T-helper 1 cell (primary cell): Measurements from ENCODE around the gene CD180.
"Not testable (repeated sequence)": the region's sequence is repeated elsewhere in the genome, so short reads cannot be mapped to it uniquely, and the experiment has no call there.

Experiments used
- DNase-seq, 5 donors: peaks; one replicate each; pipeline ENCODE4 v3.0.0-alpha.2; 2012 to 2020

Gene CD180

DNA sequence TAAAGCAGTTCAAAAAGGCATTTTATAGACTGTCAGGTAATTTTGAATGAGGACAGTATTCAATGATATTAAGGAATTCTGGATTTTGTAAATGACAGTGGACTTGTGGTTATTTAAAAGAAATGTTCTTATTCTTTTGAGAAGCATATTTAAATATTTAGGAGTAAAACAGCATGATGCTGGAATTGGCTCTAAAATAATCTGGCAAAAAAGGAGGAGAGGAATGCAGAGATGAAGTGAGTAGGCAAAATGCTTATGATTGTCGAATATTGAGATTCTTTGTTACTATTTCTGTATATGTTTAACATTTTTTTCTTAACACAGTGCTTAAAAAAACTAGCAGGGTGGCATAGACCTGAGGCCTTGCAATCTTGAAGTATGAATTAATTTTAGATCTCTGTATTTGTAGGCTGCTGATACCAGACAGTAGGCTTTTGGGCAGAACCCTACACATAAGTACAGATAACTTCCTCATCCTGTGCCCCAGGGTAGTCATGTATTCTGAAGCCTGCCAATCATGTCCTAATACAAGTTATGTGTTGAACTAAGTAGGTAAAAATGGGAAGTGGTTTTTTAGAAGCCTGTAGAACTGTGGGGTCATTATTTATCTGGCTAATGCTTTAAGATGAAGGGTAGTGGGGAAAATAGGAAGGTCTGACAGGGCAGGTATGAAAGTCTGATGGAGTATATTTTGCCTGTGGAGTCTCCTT is 9.4 kb downstream of the CD180 start:
- DNase-seq: no peak

DNA sequence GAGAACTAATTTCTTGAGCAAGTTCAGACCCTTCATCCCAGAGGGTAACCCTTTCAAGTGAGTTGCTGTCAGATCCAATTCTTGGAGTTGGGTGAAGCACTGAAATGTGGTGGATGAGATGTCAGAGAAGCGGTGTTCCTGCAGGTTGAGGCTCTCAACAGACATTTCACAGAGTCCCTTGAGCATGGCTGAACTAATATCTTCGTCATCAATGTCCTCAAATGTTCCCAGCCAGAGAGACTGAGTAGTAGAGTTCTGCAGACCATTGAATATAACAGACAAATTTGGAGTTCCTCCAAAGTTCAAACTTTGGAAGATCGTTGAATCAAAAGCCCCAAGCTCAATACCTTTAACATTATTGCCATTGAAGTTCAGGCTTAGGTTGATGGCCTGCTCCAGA is 12.7 kb downstream of the CD180 start:
- DNase-seq: no peak

DNA sequence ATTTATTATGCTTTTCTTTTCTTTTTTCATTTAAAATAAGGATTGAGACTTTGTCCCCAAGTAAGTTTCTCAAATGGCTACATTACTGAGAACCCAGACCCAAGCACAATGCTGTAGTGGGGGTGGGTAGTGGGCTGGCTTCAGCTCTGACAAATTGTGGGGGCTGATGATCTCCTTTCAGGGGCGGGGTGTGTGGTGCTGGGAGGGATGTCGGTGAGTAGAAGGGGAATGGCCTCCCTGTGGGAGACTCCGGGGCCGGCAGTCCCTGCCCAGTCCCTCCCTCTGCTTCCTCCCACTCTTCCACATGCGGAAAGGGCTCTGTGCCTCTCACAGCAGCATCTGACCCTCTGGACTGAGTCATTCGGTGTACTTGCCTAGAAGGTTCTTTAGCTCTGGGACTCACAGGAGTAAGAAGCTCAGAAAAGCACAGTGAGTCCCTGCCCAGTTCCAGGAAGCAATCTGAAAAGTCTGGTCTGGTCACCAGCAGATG is 14.3 kb downstream of the CD180 start:
- no peak for DNase-seq

DNA sequence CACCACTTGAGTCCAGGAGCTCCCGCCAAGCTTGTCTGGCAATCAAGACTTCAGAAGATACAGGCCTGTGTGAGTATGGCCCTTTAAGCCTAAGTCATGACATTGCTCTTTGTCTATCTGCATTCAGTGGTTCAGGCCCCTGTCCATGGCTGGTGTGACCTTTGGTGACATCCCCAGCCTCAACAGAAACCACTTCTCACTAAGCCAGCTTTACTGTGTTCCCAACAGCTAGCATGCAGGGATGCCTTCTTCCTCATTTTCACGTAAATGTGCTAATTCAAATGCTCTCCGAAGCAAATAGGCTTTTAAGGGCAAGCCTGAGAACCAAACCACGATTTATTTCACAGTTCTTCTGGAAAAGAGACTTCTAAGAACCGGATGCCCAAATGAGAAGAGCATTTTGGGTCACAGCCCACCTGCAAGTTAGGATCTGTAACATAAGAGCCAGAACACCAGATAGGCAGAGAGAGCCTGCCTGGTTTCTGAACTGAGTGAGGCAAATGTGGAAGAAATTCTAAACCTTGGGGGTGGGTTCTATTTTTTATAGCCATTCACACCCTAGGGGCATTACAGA is 14.9 kb downstream of the CD180 start:
- peak in 1 of 5 donors; percentile 74 for DNase-seq

DNA sequence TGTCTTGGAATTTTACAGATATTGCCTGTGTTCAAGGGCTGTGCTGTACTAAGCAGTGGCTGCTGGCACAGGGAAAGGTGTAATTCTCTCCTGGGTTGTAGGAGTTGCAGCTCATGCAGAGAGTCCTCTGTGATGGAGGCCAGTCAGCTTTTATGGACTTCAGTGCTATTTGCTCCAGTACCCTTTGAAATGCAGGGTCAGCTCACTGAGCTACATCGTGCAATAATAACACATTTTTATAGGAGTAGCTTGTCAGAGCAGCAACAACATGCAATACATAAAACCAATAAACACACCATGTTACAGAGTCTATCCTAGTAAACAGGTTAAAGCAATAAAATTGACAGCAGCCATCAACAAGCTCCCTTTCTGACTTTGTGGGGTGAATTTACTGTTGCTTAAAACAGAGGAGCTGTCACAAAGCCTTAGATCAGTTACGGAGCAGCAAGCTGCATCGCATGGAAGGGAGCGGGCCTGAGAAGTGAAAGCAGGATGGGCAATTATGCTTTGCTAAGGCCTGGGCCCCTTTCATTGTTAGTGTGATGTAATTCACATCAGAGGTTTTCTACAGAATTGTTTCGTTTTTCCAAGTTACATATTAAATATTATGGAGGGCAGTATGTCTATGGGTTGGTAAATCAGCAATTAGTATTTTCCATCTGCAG is 16.8 kb downstream of the CD180 start:
- DNase-seq: no peak

DNA sequence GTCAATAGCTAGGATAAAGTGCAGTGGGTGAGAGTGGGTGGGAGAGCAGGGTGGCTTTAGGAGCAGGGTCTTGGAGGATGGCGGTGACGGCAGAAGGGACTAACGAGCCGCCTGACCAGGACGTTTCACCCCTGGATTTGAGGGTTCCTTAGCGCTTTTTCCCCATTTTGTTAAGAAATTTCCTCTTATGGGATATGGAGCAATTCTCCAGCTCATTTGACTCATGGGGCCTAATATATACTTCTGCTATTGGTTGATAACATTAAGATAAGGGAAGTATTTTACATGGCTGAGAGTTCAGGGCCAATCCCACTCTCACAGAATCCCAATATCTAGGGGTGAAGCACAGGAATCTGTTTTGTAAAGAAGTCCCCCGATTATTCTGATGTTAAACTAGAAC is 17.6 kb downstream of the CD180 start:
- no peak for DNase-seq

DNA sequence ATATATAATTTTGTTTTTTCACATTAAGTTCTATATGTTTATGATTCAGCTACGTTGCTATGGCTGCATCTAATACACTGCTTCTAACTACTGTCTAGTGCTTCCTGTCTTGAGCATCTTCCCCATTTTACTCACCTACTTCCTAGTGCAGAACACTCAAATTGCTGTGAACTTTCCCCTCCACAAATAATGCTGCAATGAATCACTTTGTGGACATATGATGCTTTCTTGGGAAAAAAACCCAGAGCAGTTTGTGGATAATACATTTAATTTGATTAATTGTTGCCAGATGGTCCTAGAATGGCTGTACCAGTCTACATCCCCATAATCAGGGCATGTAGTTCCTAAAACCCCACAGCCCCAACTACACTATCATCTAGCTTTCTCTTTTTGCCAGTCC is 18.5 kb downstream of the CD180 start:
- DNase-seq: no peak

DNA sequence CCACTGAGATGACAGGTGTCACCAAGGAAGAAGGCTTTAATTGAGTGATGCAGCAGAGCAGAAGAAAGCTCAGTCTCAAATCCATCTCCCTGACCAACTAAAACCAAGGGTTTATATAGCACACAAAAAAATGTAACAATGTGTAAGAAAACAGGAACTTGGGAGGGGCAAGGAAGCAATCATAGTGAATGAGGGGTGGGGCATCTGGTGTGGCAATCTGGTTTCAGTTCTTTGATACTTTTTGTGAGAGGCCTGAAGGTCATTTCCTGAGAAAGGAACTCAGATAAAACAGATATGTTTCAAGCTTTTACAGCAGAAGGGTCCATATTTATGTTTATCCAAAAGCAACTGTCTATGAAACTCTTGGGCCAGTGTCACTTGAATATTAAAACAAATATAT is 19.7 kb downstream of the CD180 start:
- DNase-seq: peak in 1 of 5 donors; percentile 28

DNA sequence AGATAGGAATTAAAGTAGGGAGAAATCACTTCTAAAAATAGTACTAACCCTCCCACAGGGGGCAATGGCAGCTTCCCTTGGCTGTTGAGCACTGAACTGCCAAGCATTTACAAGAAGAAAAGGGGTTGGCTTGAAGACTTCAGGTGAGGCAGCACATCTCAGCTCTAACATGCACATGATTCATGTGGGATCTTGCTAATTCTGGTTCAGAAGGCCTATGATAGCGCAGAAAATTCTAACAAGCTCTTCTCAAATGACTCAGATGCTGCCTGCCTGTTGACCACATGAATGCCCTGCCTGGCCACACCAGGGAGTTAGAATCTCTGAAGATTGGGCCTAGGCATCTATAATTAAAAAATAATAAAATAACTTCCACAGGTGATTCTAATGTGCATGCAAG is 22.6 kb downstream of the CD180 start:
- peak in 1 of 5 donors; percentile 13 for DNase-seq

DNA sequence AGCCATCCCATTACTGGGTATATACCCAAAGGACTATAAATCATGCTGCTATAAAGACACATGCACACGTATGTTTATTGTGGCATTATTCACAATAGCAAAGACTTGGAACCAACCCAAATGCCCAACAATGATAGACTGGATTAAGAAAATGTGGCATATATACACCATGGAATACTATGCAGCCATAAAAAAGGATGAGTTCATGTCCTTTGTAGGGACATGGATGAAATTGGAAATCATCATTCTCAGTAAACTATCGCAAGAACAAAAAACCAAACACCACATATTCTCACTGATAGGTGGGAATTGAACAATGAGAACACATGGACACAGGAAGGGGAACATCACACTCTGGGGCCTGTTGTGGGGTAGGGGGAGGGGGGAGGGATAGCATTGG is 23.2 kb downstream of the CD180 start:
- DNase-seq: not testable (repeated sequence)

DNA sequence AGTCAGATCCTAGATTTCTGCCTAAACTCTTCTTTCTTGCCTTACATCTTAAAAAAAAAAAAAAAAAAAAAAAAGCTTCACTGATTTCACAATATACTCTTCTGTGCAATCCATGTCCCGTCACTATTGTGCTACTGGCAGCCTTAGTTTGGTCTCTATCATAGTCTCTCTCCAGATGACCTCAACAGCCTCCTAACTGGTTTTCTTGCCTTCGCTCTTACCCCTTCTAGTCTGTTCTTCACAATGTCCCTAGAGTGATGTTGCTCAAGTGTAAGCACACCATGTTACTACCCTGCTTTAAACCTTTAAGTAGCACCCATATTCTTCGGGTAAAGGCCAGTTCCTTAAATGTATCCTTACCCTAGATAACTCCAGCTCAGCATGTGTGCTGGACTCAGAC is 25.8 kb downstream of the CD180 start:
- no peak for DNase-seq

DNA sequence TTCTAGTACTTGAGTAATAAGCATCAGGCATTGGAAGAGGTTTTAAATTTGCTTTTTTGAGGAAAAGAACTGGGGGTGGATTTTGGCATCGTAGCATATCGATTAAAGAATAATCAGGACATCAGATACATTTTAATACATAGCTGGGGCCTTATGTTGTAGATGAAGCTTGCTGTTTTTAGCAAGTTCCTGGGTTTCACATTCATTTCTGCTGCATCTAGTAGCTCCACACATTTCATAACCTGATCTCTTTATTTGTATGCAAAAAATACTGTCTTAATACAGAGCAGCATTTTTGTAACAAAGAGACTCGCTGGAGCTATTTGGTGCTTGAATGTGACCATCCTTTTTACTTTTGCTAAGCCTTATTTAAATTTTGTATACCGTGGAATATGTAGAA is 28.5 kb downstream of the CD180 start:
- peak in 1 of 5 donors; percentile 21 for DNase-seq

DNA sequence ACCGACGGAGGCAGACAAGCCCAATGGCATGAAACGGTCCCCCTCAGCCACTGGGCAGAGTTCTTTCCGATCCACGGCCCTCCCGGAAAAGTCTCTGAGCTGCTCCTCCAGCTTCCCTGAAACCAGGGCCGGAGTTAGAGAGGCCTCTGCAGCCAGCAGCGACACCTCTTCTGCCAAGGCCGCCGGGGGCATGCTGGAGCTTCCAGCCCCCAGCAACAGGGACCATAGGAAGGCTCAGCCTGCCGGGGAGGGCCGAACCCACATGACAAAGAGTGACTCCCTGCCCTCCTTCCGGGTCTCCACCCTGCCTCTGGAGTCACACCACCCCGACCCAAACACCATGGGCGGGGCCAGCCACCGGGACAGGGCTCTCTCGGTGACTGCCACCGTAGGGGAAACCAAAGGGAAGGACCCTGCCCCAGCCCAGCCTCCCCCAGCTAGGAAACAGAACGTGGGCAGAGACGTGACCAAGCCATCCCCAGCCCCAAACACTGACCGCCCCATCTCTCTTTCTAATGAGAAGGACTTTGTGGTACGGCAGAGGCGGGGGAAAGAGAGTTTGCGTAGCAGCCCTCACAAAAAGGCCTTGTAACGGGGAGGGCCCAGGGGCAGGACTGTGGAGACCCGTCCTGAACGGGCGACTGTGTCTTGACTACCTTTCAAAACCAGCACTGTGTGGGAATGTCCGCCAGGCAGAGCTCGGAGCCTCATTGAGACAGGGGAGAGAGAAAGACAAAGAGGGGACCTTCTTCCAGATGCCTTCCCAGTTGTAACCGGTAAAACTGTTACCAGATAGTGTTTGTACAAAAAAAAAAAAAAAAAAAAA is 29.9 kb downstream of the CD180 start:
- peak; percentile 50 to 90 (median 54) for DNase-seq

DNA sequence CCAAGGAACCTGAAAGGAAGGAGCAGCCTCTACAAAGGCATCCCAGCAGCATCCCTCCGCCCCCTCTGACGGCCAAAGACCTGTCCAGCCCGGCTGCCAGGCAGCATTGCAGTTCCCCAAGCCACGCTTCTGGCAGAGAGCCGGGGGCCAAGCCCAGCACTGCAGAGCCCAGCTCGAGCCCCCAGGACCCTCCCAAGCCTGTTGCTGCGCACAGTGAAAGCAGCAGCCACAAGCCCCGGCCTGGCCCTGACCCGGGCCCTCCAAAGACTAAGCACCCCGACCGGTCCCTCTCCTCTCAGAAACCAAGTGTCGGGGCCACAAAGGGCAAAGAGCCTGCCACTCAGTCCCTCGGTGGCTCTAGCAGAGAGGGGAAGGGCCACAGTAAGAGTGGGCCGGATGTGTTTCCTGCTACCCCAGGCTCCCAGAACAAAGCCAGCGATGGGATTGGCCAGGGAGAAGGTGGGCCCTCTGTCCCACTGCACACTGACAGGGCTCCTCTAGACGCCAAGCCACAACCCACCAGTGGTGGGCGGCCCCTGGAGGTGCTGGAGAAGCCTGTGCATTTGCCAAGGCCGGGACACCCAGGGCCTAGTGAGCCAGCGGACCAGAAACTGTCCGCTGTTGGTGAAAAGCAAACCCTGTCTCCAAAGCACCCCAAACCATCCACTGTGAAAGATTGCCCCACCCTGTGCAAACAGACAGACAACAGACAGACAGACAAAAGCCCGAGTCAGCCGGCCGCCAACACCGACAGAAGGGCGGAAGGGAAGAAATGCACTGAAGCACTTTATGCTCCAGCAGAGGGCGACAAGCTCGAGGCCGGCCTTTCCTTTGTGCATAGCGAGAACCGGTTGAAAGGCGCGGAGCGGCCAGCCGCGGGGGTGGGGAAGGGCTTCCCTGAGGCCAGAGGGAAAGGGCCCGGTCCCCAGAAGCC is 30.8 kb downstream of the CD180 start:
- peak; percentile 62 to 91 (median 66) for DNase-seq

DNA sequence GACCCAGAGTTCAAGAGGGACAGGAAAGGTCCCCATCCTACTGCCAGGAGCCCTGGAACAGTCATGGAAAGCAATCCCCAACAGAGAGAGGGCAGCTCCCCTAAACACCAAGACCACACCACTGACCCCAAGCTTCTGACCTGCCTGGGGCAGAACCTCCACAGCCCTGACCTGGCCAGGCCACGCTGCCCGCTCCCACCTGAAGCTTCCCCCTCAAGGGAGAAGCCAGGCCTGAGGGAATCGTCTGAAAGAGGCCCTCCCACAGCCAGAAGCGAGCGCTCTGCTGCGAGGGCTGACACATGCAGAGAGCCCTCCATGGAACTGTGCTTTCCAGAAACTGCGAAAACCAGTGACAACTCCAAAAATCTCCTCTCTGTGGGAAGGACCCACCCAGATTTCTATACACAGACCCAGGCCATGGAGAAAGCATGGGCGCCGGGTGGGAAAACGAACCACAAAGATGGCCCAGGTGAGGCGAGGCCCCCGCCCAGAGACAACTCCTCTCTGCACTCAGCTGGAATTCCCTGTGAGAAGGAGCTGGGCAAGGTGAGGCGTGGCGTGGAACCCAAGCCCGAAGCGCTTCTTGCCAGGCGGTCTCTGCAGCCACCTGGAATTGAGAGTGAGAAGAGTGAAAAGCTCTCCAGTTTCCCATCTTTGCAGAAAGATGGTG is 31.6 kb downstream of the CD180 start:
- DNase-seq: no peak

DNA sequence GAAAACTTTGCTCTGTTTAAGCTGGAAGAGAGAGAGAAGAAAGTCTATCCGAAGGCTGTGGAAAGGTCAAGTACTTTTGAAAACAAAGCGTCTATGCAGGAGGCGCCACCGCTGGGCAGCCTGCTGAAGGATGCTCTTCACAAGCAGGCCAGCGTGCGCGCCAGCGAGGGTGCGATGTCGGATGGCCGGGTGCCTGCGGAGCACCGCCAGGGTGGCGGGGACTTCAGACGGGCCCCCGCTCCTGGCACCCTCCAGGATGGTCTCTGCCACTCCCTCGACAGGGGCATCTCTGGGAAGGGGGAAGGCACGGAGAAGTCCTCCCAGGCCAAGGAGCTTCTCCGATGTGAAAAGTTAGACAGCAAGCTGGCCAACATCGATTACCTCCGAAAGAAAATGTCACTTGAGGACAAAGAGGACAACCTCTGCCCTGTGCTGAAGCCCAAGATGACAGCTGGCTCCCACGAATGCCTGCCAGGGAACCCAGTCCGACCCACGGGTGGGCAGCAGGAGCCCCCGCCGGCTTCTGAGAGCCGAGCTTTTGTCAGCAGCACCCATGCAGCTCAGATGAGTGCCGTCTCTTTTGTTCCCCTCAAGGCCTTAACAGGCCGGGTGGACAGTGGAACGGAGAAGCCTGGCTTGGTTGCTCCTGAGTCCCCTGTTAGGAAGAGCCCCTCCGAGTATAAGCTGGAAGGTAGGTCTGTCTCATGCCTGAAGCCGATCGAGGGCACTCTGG is 32.6 kb downstream of the CD180 start:
- no peak for DNase-seq

DNA sequence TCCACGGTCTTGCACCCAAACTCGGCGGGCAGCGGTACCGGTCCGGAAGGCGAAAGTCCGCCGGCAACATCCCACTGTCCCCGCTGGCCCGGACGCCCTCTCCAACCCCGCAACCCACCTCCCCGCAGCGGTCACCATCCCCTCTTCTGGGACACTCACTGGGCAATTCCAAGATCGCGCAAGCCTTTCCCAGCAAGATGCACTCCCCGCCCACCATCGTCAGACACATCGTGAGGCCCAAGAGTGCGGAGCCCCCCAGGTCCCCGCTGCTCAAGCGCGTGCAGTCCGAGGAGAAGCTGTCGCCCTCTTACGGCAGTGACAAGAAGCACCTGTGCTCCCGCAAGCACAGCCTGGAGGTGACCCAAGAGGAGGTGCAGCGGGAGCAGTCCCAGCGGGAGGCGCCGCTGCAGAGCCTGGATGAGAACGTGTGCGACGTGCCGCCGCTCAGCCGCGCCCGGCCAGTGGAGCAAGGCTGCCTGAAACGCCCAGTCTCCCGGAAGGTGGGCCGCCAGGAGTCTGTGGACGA is 33.3 kb downstream of the CD180 start:
- DNase-seq: no peak

DNA sequence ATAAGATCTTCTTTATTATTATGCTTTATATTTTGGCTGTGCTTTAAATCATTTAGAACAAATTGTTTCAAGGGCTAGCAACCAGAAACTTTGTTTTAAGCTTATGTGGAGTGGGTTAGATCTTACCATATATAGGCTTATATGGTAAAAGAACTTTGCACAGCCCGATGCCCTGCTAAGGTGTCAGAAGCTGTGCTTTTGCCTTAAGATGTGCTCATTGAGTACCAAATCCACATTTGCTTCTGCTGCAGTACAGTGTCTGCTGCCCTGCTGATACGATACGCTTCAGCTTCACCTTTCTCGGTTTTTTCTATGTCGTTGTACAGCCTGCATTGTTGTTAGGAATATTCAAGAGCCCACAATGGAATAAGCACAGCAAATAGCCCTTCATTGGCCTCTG is 34.8 kb downstream of the CD180 start:
- peak in 1 of 5 donors; percentile 54 for DNase-seq

DNA sequence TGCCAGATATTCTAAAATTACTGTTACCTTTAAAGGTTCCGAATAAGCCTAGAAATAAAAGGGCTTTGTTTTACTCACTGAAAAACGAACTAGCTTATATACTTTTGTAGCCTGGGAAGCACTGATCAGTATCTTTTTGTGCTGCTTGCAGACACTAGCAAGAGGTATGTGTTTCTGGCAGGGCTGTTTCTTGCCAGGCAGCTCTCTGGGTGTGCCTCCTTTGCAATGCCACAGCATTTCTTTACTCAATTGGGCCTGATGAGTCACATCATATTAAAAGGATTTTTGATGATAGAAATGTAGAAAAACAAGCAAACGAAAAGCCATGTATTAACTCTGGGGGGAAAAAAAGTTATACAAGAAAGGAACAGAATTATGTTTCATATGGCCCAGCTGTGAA is 35.6 kb downstream of the CD180 start:
- peak in 3 of 5 donors; percentile 22 to 79 (median 24) for DNase-seq

DNA sequence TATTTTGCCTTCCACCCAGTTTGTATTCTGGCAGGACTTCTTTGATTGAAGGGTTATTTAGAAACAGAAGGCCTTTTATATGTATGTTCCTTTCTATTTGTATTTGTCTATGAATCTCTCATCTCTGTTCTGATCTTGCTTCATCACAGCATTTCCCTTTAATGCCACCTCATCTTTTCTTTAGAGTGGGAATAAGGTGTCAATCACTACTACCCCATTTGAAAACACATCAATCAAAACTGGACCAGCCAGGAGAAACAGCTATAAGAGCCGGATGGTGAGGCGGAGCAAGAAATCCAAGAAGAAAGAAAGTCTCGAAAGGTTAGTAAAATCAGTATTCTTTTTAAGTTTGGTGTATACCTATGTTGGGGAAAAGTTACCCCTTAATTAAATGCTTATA is 36.3 kb downstream of the CD180 start:
- DNase-seq: peak in 1 of 5 donors; percentile 30
